GM18951 (cell line): ENCODE data around the gene LHX8.

Source experiments
- POLR2A ChIP-seq: IDR thresholded peaks from 4 replicates; pipeline ENCODE4 v1.6.1; 2011; ENCODE audit warnings: mild to moderate bottlenecking; ENCODE audit not compliant: insufficient read length, insufficient read depth; ENCODE audit errors: extremely low read depth
- in situ Hi-C: fragments of 300-500 bp; cut with MboI; formaldehyde crosslinking; loops from one replicate; pipeline ENCODE4 v1.12.0; 2022; ENCODE audit warnings: low sequenced_read_pairs, mixed read lengths, inconsistent platforms; ENCODE audit not compliant: unreplicated experiment

The LHX8 gene

GRCh38 chr1:75129660-75129982 is 4.6 kb upstream of the LHX8 start:
- in situ Hi-C loops: no loop called here
- no peak for TF ChIP-seq POLR2A

DNA sequence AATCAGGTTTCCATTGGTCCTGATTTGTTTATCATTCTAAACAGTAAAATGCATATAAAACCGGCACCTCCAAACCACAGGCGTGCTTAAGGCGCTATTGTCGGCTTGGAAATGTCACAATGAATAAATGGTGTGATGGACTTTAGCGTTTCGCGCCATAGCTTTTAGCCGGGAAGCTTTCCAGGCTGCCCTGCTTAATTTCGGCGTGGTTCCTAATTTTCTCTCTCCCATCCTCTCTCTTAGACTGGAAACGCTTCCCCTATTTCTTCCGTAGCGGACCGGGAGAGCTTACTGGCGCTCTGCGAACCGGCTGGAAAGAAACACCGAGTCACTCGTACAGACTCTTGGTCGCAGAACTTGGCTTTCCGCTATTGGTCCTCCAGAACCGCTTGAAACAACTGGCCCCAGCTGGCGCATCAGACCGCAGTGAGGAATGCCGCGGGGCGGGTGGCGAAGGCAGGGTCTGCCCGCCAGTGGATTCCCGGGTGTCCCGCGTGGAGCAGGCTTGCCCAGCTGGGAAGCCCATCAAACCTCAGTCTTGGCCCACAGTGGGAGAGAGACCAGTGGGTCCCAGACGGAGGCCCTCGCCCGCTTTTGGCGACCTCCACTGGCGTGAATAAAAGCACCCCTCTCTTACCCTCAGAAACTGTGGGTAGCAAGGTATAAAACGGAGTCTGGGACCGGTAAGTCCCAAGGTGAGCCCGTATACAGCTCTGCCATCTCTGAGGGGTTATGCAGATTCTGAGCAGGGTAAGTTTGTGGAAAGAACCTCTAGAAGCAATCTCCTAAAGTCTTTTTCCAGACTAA is 4.0 kb upstream of the LHX8 start:
- TF ChIP-seq POLR2A: no peak
- in situ Hi-C loops: no loop called here

DNA sequence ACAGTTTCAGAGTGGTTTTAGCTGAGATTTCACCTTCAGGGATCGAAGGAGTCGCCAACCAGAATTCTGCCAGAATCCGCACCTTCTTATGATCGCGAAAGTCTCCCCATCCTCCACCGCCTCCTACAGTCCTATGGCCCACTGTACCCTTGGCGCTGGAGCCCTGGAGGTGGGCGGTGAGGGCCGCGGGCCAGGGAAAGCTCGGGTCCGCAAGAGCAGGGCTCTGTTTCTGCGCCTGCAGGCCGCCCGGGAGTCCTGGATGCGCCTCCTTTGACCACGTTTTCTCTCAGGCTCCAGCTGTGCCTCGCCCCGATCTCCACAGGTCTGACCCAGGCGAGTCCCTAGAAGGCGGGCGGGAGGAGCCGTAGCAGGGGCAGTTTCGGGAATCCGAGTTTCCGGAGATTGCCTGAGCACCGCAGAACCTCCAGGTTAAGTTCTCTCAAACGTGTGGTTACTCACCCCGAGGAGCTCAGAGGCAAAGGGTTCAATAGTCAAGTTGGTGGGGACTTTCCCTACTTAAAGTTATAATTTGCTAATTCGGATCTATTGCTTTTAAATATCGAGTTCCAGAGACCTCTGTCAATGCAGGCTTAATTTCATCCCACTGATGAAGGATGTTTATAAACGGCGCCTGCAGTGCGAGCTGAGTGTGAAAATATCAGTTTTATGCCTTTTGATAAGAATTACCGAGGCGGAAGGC is 3.2 kb upstream of the LHX8 start:
- TF ChIP-seq POLR2A: no peak
- in situ Hi-C loops: no loop called here

DNA sequence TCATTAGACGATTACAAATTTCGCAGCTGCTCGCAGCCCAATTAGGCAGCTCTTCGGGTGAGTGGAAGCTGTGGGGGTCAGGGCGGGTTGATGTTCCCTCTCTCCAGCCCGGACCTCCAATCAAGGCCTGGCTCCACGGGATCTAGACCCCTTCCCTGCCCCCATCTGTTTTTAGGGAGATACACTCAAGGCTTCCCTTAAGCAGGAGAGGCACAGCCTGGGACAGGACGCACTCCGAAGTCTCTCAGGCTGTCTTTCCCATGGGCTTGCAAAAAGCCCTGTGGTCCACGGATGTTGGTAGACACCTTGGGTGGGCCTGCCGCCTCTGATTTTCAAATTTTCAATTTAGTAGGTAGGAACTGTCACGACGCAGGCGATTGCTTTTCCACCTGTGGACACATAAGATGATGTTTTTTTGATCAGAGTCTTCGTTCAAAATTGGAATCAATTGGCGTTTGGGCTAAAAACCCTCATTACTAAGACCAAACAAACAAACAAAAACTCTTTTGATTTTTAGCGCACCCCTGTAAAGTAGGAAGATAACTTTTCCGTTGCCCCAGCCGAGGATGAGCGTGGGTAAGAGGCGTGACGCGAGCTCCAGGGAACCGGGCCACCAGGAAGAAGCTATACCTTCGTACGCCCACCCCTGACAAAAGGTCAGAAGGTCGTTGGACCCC is 2.5 kb upstream of the LHX8 start:
- TF ChIP-seq POLR2A: no peak
- in situ Hi-C loops: no loop called here

DNA sequence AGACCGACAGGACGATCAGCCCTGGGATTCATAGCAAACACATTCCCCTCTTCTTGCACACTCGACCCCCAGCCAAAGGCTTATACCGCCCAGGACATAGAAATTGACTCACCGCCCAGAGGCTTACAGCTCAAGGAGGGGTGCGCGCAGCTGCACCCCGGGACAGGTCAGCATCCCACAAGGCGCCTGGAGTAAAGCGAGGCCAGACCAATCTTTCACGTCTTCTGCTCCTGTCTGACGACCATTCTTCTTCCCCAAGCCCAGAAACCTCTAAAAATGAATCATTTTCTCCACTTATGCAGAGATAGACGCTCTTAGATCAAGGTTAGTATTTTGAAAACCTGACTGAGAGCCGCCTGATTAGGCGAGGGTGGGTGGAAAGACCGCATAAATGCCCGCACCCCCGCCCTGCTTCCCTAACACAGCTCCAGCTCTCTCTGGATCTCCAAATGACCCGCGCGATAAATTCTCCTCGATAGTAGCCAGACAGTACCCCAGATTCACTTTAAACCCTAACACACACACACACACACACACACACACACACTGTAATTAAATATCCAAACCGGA is 1.9 kb upstream of the LHX8 start:
- in situ Hi-C loops: no loop called here
- TF ChIP-seq POLR2A: no peak

- no peak for TF ChIP-seq POLR2A
- in situ Hi-C loops: no loop called here
These were observed 1.2 kb upstream of the LHX8 start for GRCh38 chr1:75132812-75133619.

GRCh38 chr1:75134647-75135572 is 722 bp downstream of the LHX8 start:
- in situ Hi-C loops: no loop called here
- no peak for TF ChIP-seq POLR2A

DNA sequence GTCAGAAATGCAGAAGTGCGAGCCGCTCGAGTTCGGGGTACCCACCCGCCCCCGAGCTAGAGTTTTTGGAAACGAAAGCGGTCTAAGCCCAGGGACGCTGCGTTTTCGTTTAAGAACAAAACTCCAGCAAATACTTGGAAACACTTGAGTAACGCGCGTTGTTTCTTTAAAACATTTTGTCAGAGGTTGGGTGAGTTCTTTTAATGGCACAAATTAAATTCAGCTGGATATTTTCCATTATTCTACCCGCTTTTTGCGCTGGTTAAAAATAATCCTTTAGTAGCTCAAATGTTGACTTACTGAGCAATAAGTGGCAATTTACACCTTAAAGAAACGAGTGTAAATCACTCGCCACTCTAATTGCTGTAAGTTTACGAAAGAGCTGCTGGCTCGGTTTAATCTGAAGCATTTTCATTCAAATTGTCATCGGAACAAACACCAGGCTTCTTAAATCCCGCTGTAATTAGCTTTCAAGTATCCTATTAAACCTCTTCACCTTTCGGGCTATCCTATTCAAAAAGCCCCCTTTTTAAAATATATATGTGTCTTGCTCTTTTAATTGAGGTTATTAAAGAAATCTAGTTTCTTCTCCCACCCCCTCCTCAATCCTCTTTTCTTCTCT is 1.5 kb downstream of the LHX8 start:
- in situ Hi-C loops: no loop called here
- no peak for TF ChIP-seq POLR2A

DNA sequence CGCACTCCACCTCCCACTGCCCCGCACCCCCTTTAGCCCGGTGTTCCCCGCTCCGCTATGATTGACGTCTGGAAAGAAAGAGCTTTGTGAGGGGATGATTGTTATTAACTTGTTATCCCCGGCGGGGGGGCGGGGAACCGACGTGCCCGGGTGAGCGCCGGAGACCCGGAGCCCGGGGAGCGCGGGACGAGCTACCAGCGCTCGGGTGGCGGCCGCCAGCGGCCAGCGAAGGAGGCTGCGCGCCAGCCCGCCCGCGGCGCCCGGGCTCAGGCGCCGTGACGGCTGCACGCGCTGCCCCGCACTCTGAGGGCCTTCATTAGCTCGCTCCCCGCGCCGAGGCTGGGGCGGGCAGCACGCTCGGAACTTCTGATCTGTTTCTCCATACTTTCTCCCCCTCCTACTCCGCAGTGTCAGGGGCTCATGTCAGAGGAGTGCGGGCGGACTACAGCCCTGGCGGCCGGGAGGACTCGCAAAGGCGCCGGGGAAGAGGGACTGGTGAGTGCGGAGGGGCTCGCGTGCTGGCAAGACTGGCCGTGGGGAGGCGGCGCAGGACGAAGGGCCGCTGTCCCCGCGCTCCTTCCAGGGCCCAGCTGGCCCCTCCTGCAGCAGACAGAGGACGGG is 2.1 kb downstream of the LHX8 start:
- in situ Hi-C loops: no loop called here
- no peak for TF ChIP-seq POLR2A

DNA sequence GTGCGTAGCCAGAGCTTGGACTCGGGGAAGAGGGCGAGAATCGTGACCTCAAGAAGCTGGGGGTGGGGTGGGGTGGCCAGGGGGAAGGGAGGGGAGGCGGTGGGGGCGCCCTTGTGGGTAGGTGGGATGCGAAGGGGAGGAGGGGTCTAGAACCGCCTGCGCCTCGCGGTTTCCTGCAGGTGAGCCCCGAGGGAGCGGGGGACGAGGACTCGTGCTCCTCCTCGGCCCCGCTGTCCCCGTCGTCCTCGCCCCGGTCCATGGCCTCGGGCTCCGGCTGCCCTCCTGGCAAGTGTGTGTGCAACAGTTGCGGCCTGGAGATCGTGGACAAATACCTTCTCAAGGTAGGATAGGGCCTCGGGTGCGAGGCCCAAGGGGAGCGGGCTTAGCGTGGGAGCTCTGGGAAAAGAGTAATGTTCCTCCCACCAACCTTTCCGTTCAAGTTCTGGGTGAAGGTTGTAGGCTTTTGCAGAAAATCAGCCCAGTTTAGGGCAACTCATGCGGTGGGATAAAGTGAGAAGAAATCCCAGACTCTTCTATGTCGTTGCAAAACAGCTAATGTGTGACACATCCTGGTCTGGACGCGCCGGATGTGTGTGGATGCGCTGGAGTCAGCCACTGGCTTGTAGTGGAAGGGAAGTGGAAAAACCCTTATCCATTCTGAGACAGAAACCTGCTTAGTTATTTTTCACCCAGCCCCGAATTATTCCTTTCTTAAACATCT is 2.9 kb downstream of the LHX8 start:
- no peak for TF ChIP-seq POLR2A
- in situ Hi-C loops: no loop called here
